HL-60 (cell line): ENCODE results near the gene COL25A1.

Experiments
- CTCF ChIP-seq: IDR thresholded peaks from one replicate; pipeline ENCODE4 v1.5.1; 2011; ENCODE audit warnings: low read length, control low read depth, inconsistent platforms; ENCODE audit not compliant: insufficient read depth
- GABPA ChIP-seq: IDR thresholded peaks from 2 replicates; pipeline ENCODE4 v1.6.1; 2012; ENCODE audit warnings: low read depth
- POLR2AphosphoS5 ChIP-seq: IDR thresholded peaks from 2 replicates; pipeline ENCODE4 v1.6.1; 2012; ENCODE audit warnings: low read depth
- REST ChIP-seq: IDR thresholded peaks from 2 replicates; pipeline ENCODE4 v1.6.1; 2012; ENCODE audit warnings: low read depth; ENCODE audit not compliant: insufficient replicate concordance

GRCh38 chr4:108834166-108834834, 468.2 kb downstream of the COL25A1 start:
- TF ChIP-seq POLR2AphosphoS5 = no peak
- TF ChIP-seq CTCF = no peak
- TF ChIP-seq REST = no peak
- no peak for TF ChIP-seq GABPA
